GM12878 (cell line): ENCODE results near the gene PLEKHS1.

ENCODE experiments used
- BHLHE40 ChIP-seq, 2 experiments: fragments of 450-650 bp in 1 of 2; IDR thresholded peaks; 2 replicates each; pipeline ENCODE4 v1.6.1; 2011 to 2017; ENCODE audit warnings: low read depth in 2 of 2, borderline replicate concordance in 1 of 2, improper control_type of control experiment in 1 of 2, low read length in 1 of 2, mild to moderate bottlenecking in 1 of 2
- ELK1 ChIP-seq: IDR thresholded peaks from 2 replicates; pipeline ENCODE4 v1.6.1; 2012; ENCODE audit warnings: low read depth, low read length, improper control_type of control experiment
- KDM1A ChIP-seq: fragments of 200-600 bp; sonication (generic); IDR thresholded peaks from 2 replicates; pipeline ENCODE4 v1.6.1; 2016; ENCODE audit warnings: borderline replicate concordance
- MYC ChIP-seq: IDR thresholded peaks from 2 replicates; pipeline ENCODE4 v1.6.1; 2011; ENCODE audit warnings: mild to moderate bottlenecking, low read length, moderate library complexity, inconsistent platforms; ENCODE audit not compliant: insufficient read depth, insufficient replicate concordance, insufficient read length, severe bottlenecking
- NRF1 ChIP-seq: conservative IDR thresholded peaks from 2 replicates; pipeline ENCODE4 v1.6.1; 2011; ENCODE audit warnings: mild to moderate bottlenecking, low read depth, low read length, improper control_type of control experiment
- POLR2A ChIP-seq: IDR thresholded peaks from 2 replicates; pipeline ENCODE4 v1.6.1; 2011; ENCODE audit warnings: low read depth, mild to moderate bottlenecking, low read length
- PRDM15 ChIP-seq: fragments of 450-650 bp; formaldehyde crosslinking; IDR thresholded peaks from 2 replicates; pipeline ENCODE4 v1.4.0; 2020; ENCODE audit warnings: mild to moderate bottlenecking, moderate library complexity
- SMC3 ChIP-seq: IDR thresholded peaks from 2 replicates; pipeline ENCODE4 v1.6.1; 2011; ENCODE audit warnings: low read length, improper control_type of control experiment, borderline replicate concordance
- SUPT20H ChIP-seq: IDR thresholded peaks from 2 replicates; pipeline ENCODE4 v1.6.1; 2011; ENCODE audit warnings: low read depth, mild to moderate bottlenecking, low read length, moderate library complexity, borderline replicate concordance; ENCODE audit not compliant: control insufficient read depth
- TCF12 ChIP-seq: IDR thresholded peaks from 2 replicates; pipeline ENCODE4 v1.6.1; 2011; ENCODE audit warnings: low read depth, mild to moderate bottlenecking, low read length
- TF ChIP-seq, protein P1 (sequence below), 3 experiments: IDR thresholded peaks in 2 of 3; conservative IDR thresholded peaks in 1 of 3; 2 replicates each; pipeline ENCODE4 v1.5.1; 2011; ENCODE audit warnings: low read depth in 3 of 3, low read length in 3 of 3, mild to moderate bottlenecking in 3 of 3, control low read depth in 2 of 3, moderate library complexity in 2 of 3, inconsistent platforms in 1 of 3, mixed read lengths in 1 of 3; ENCODE audit not compliant: control insufficient read depth in 2 of 3, insufficient read depth in 1 of 3; ENCODE audit errors: extremely low read depth in 1 of 3

DNA sequence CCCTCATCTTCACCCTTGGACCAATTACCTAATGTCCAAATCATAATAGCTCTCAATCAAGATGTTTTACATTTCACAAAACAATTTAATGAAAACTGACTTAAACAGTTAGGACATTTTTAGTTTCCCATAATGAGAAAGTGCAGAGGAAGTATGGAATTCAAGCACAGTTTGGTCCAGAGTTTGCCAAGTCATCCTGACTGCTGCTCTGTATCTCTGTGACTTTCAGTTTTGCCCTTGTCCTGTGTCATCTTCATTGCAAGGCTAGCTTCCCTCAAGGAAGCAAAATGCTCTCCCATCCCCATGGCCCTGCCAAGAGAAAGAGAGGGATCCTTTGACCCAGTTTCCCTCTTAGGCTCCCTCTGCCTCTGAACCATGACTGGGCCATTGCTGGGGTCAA is 7.9 kb upstream of the PLEKHS1 start:
- TF ChIP-seq KDM1A (no peak), BHLHE40 (IDR thresholded peaks at IDR 0.05; ENCODE audit: borderline replicate concordance in 1 of 2, low read depth in 2 of 2, low read length in 1 of 2) (no peak), PRDM15 (CRISPR knock-in tag) (no peak), POLR2A (no peak), ELK1 (no peak), NRF1 (no peak), TCF12 (no peak), SMC3 (no peak), MYC (no peak), SUPT20H (no peak)
- TF ChIP-seq, protein P1, sequence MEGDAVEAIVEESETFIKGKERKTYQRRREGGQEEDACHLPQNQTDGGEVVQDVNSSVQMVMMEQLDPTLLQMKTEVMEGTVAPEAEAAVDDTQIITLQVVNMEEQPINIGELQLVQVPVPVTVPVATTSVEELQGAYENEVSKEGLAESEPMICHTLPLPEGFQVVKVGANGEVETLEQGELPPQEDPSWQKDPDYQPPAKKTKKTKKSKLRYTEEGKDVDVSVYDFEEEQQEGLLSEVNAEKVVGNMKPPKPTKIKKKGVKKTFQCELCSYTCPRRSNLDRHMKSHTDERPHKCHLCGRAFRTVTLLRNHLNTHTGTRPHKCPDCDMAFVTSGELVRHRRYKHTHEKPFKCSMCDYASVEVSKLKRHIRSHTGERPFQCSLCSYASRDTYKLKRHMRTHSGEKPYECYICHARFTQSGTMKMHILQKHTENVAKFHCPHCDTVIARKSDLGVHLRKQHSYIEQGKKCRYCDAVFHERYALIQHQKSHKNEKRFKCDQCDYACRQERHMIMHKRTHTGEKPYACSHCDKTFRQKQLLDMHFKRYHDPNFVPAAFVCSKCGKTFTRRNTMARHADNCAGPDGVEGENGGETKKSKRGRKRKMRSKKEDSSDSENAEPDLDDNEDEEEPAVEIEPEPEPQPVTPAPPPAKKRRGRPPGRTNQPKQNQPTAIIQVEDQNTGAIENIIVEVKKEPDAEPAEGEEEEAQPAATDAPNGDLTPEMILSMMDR (IDR thresholded peaks at IDR 0.05 in 2 of 3, conservative IDR thresholded peaks at IDR 0.05 in 1 of 3; ENCODE audit: control insufficient read depth in 2 of 3, extremely low read depth in 1 of 3, insufficient read depth in 1 of 3, low read depth in 3 of 3, low read length in 3 of 3), result no peak
